DND-41 (cell line): ENCODE measurements around the gene BTN3A1.

ENCODE experiments used
- CTCF ChIP-seq: IDR thresholded peaks from 2 replicates; pipeline ENCODE4 v1.5.1; 2012; ENCODE audit warnings: borderline replicate concordance, low read length, moderate library complexity, mild to moderate bottlenecking; ENCODE audit not compliant: poor library complexity, severe bottlenecking; ENCODE audit errors: extremely low read depth
- EZH2 ChIP-seq: IDR thresholded peaks from 3 replicates; pipeline ENCODE4 v1.6.1; 2012; ENCODE audit warnings: borderline replicate concordance, low read depth, mild to moderate bottlenecking, moderate library complexity, low read length, inconsistent platforms; ENCODE audit not compliant: severe bottlenecking

GRCh38 chr6:26459023-26459810 lies 57.1 kb downstream of the BTN3A1 start:
- TF ChIP-seq CTCF: no peak
- no peak for TF ChIP-seq EZH2
